Thoracic aorta (tissue), 2 donors: Measurements from ENCODE around the gene NEAT1. TPM values are rescaled to one million over a fixed set of nuclear protein-coding genes. Genes with fewer than 3 reads are reported as not detected.
A peak's percentile ranks its signal among the peaks of the same experiment; 100 is the strongest.

Experiments
- ATAC-seq: fragments of 150-250 bp; one replicate; pipeline ENCODE4 v1.8.0; 2017; ENCODE audit warnings: low read depth; ENCODE audit not compliant: insufficient number of reproducible peaks, low FRiP score
- DNase-seq: peaks from one replicate; pipeline ENCODE4 v3.0.0-alpha.2; 2020; ENCODE audit warnings: low spot score
- H3K27ac ChIP-seq, 2 donors: fragments of 200-600 bp; sonication (generic); 1 replicate in 1 of 2; 2 replicates in 1 of 2; pipeline ENCODE4 v1.5.1; 2016; ENCODE audit warnings: mild to moderate bottlenecking in 2 of 2, moderate library complexity in 2 of 2
- H3K27me3 ChIP-seq: fragments of 200-600 bp; sonication (generic); replicated peaks from 2 replicates; pipeline ENCODE4 v1.6.0; 2016; ENCODE audit warnings: mild to moderate bottlenecking; ENCODE audit not compliant: insufficient read depth
- H3K36me3 ChIP-seq: fragments of 200-600 bp; sonication (generic); one replicate; pipeline ENCODE4 v1.5.1; 2016
- H3K4me1 ChIP-seq, 2 donors: fragments of 200-600 bp; sonication (generic); 1 replicate in 1 of 2; 2 replicates in 1 of 2; pipeline versions ENCODE4 v1.5.1 to v1.6.0; 2016; ENCODE audit warnings: low read depth in 2 of 2, mild to moderate bottlenecking in 1 of 2; ENCODE audit not compliant: control insufficient read depth in 1 of 2
- H3K4me3 ChIP-seq: fragments of 200-600 bp; sonication (generic); 2 replicates; pipeline ENCODE4 v1.5.1; 2016; ENCODE audit warnings: mild to moderate bottlenecking
- H3K9me3 ChIP-seq: fragments of 200-600 bp; sonication (generic); 2 replicates; pipeline ENCODE4 v1.5.1; 2016
- total RNA-seq, 2 donors: library from RNA; depleted of rRNA; stranded (reverse); fragments of >200 nt; gene quantifications; one replicate each; pipeline versions ENCODE4 v1.1.0 to v1.2.3, GENCODE V29; 2016
- TF ChIP-seq, protein P1 (sequence below): fragments of 200-600 bp; sonication (generic); IDR thresholded peaks from one replicate; pipeline ENCODE4 v1.5.1; 2019; ENCODE audit warnings: antibody characterized with exemption

Gene NEAT1
- total RNA-seq, 2 donors from 2014 or later, result 848 to 1,659 TPM

DNA sequence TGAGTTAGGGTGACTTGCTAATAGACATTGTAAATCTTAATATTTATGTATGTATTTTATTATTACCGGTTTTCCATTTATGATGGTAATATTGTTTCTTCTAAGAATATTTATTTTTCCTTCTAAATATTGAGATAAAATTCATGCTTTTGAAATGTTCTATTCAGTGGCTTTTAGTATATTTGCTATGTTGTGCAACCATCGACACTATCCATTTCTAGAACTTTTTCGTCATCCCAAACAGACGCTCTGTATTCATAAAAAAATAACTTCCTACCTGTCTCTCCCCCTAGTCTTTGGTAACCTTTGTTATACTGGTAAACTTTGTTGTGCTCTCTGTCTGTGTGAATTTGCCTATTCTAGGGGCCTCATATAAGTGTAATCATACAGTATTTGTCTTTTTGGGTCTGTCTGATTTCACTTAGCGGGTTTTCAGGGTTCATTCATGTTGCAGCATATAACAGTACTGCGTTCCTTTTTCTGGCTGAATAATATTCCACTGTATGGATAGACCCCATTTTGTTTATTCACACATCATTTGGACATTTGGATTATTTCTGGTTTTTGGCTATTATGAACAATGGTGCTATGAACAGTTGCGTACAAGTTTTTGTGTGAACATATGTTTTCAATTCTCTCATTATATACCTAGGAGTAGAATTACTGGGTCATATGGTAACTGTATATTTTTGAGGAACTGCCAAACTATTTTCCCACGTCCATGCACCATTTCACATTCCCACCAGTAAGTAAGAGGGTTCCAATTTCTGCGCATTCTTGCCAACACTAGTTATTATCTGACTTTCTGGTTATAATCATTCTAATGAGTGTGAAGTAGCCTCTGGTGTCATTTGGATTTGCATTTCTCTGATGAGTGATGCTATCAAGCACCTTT is 15.9 kb downstream of the NEAT1 start:
- Histone ChIP-seq H3K4me1 (peaks cover 47 to 95% of the 10 kb centered on the region in 2 donors), H3K27me3 (no peaks in the 10 kb centered on the region), H3K4me3 (no peak overlapping the region), H3K27ac (peak overlapping the region in 1 of 2 donors; percentile 55), H3K36me3 (peaks cover 44% of the 10 kb centered on the region), H3K9me3 (no peaks in the 10 kb centered on the region)
- no peak for DNase-seq
- ATAC-seq, result no peak
- TF ChIP-seq, protein P1, sequence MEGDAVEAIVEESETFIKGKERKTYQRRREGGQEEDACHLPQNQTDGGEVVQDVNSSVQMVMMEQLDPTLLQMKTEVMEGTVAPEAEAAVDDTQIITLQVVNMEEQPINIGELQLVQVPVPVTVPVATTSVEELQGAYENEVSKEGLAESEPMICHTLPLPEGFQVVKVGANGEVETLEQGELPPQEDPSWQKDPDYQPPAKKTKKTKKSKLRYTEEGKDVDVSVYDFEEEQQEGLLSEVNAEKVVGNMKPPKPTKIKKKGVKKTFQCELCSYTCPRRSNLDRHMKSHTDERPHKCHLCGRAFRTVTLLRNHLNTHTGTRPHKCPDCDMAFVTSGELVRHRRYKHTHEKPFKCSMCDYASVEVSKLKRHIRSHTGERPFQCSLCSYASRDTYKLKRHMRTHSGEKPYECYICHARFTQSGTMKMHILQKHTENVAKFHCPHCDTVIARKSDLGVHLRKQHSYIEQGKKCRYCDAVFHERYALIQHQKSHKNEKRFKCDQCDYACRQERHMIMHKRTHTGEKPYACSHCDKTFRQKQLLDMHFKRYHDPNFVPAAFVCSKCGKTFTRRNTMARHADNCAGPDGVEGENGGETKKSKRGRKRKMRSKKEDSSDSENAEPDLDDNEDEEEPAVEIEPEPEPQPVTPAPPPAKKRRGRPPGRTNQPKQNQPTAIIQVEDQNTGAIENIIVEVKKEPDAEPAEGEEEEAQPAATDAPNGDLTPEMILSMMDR, result no peak

DNA sequence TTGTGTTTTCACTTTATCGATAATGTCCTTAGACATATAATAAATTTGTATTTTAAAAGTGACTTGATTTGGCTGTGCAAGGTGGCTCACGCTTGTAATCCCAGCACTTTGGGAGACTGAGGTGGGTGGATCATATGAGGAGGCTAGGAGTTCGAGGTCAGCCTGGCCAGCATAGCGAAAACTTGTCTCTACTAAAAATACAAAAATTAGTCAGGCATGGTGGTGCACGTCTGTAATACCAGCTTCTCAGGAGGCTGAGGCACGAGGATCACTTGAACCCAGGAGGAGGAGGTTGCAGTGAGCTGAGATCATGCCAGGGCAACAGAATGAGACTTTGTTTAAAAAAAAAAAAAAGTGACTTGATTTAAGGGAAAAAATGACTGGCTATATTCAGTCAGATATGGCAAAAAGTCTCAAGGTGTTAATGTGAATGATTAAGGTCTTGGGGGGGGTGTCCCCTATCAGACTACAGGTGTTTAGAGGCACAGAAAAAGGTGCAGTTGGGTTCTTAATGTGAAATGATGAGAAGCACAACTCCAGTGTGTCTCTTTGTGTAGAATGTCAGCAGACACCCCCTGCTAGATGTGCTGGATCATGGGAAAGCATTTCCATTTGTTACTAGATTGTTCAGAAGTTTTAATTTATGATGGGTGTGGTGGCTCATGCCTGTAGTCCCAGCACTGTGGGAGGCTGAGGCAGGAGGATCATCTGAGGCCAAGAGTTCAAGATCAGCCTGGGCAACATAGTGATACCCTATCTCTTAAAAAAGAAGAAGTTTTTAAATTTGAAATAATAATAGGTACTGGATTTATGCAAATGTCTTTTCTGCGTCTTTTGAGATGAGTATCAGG is 17.0 kb downstream of the NEAT1 start:
- Histone ChIP-seq H3K4me1 (peaks cover 37 to 95% of the 10 kb centered on the region in 2 donors), H3K27me3 (no peaks in the 10 kb centered on the region), H3K36me3 (peaks cover 43% of the 10 kb centered on the region), H3K9me3 (no peaks in the 10 kb centered on the region), H3K27ac (peak overlapping the region; percentile 51 to 55), H3K4me3 (no peak overlapping the region)
- DNase-seq, result no peak
- TF ChIP-seq, protein P1, result no peak
- ATAC-seq, result no peak

GRCh38 chr11:65440831-65441499 is 18.4 kb downstream of the NEAT1 start:
- peak overlapping the region; percentile 34 to 55 for H3K27ac ChIP-seq

DNA sequence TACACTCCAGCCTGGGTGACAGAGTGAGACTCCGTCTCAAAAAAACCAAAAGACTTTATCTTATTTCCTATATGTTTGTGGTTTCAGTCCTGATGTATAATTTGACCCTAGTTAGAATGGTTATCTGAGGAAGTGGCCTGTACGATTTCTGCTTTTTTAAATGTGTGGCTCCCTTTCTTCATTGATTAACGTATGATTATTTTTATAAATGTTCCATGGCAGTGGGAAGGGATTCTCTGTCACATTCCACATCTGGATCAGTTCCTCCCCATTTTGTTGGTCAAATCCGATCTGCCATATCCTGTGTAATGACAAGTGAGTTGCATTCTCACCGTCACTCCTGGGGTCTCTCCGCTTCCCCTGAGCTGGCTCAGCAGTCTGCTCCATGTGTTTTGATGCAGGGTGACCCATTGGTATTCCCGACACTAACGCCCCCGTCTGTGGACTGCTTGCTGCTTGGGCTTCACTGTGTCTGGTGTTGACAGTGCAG is 20.3 kb downstream of the NEAT1 start:
- H3K9me3 ChIP-seq, result no peaks in the 10 kb centered on the region
- peaks cover 20% of the 10 kb centered on the region for H3K36me3 ChIP-seq
- peaks cover 16 to 73% of the 10 kb centered on the region in 2 donors for H3K4me1 ChIP-seq
- peak overlapping the region; percentile 55 to 70 for H3K27ac ChIP-seq
- H3K4me3 ChIP-seq, result no peak overlapping the region
- DNase-seq (no peak), ATAC-seq (no peak)
- TF ChIP-seq, protein P1, result no peak
- no peaks in the 10 kb centered on the region for H3K27me3 ChIP-seq

More at GRCh38 chr11:65440831-65441499, 18.4 kb downstream of the NEAT1 start:
- H3K4me1 ChIP-seq, result peaks cover 28 to 90% of the 10 kb centered on the region in 2 donors
- DNase-seq (no peak), ATAC-seq (no peak)
- peak overlapping the region; percentile 28 for H3K4me3 ChIP-seq
- H3K27me3 ChIP-seq, result no peaks in the 10 kb centered on the region
- no peaks in the 10 kb centered on the region for H3K9me3 ChIP-seq
- TF ChIP-seq, protein P1, result no peak
- peaks cover 35% of the 10 kb centered on the region for H3K36me3 ChIP-seq
